Panc1 (cell line): Measurements from ENCODE around the gene STK4.

ENCODE experiments used
- POLR2AphosphoS5 ChIP-seq: IDR thresholded peaks from 2 replicates; pipeline ENCODE4 v1.6.1; 2012; ENCODE audit warnings: mild to moderate bottlenecking, low read depth, low read length, moderate library complexity
- TF ChIP-seq, protein P1 (sequence below): fragments of 450-650 bp; IDR thresholded peaks from 2 replicates; pipeline ENCODE4 v1.5.1; 2017; ENCODE audit warnings: mild to moderate bottlenecking
- TF ChIP-seq, protein P2 (sequence below), 2 experiments: IDR thresholded peaks; 2 replicates each; pipeline ENCODE4 v1.6.1; 2011 to 2012; ENCODE audit warnings: low read depth in 2 of 2, control low read depth in 1 of 2, low read length in 1 of 2, mild to moderate bottlenecking in 1 of 2, moderate library complexity in 1 of 2; ENCODE audit not compliant: insufficient read depth in 1 of 2

DNA sequence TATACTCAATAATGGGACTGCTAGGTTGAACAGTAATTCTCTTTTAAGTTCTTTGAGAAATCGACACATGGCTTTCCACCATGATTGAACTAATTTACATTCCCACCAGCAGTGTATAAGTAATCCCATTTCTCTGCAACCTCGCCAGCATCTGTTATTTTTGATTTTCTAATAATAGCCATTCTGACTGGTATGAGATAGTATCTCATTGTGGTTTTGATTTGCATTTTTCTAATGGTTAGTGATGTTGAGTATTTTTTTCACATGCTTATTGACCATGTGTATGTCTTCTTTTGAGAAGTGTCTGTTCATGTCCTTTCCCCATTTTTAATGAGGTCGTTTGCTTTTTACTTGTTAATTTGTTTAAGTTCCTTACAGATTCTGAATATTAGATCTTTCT lies 66.5 kb downstream of the STK4 start:
- TF ChIP-seq, protein P1, sequence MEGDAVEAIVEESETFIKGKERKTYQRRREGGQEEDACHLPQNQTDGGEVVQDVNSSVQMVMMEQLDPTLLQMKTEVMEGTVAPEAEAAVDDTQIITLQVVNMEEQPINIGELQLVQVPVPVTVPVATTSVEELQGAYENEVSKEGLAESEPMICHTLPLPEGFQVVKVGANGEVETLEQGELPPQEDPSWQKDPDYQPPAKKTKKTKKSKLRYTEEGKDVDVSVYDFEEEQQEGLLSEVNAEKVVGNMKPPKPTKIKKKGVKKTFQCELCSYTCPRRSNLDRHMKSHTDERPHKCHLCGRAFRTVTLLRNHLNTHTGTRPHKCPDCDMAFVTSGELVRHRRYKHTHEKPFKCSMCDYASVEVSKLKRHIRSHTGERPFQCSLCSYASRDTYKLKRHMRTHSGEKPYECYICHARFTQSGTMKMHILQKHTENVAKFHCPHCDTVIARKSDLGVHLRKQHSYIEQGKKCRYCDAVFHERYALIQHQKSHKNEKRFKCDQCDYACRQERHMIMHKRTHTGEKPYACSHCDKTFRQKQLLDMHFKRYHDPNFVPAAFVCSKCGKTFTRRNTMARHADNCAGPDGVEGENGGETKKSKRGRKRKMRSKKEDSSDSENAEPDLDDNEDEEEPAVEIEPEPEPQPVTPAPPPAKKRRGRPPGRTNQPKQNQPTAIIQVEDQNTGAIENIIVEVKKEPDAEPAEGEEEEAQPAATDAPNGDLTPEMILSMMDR, result no peak
- TF ChIP-seq POLR2AphosphoS5, result no peak
- TF ChIP-seq, protein P2, sequence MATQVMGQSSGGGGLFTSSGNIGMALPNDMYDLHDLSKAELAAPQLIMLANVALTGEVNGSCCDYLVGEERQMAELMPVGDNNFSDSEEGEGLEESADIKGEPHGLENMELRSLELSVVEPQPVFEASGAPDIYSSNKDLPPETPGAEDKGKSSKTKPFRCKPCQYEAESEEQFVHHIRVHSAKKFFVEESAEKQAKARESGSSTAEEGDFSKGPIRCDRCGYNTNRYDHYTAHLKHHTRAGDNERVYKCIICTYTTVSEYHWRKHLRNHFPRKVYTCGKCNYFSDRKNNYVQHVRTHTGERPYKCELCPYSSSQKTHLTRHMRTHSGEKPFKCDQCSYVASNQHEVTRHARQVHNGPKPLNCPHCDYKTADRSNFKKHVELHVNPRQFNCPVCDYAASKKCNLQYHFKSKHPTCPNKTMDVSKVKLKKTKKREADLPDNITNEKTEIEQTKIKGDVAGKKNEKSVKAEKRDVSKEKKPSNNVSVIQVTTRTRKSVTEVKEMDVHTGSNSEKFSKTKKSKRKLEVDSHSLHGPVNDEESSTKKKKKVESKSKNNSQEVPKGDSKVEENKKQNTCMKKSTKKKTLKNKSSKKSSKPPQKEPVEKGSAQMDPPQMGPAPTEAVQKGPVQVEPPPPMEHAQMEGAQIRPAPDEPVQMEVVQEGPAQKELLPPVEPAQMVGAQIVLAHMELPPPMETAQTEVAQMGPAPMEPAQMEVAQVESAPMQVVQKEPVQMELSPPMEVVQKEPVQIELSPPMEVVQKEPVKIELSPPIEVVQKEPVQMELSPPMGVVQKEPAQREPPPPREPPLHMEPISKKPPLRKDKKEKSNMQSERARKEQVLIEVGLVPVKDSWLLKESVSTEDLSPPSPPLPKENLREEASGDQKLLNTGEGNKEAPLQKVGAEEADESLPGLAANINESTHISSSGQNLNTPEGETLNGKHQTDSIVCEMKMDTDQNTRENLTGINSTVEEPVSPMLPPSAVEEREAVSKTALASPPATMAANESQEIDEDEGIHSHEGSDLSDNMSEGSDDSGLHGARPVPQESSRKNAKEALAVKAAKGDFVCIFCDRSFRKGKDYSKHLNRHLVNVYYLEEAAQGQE (IDR thresholded peaks at IDR 0.05; ENCODE audit: insufficient read depth in 1 of 2, low read depth in 2 of 2, low read length in 1 of 2), result no peak
